Left lung (tissue), 10 donors: ENCODE data around the gene PHOX2B. TPM values are rescaled to one million over a fixed set of nuclear protein-coding genes. Genes with fewer than 3 reads are reported as not detected.
A peak's percentile ranks its signal among the peaks of the same experiment; 100 is the strongest.
"Not testable (repeated sequence)": the region's sequence is repeated elsewhere in the genome, so short reads cannot be mapped to it uniquely, and the experiment has no call there.

Source experiments
- ATAC-seq: fragments of 200-7000 bp; cut with Tn5 transposase; one replicate; pipeline ENCODE4 v1.9.1; 2020; ENCODE audit warnings: moderate library complexity
- DNase-seq, 4 donors: peaks; one replicate each; pipeline ENCODE4 v3.0.0-alpha.2; 2013 to 2020
- H3K27ac ChIP-seq, 2 donors: fragments of 200-600 bp; sonication (generic) in 1 of 2; one replicate each; pipeline versions ENCODE4 v1.5.0 to v1.8.0; 2020 to 2021
- H3K27me3 ChIP-seq, 2 donors: fragments of 200-600 bp; sonication (generic) in 1 of 2; one replicate each; pipeline versions ENCODE4 v1.5.0 to v1.8.0; 2020 to 2021
- H3K36me3 ChIP-seq, 2 donors: fragments of 200-600 bp; sonication (generic) in 1 of 2; one replicate each; pipeline versions ENCODE4 v1.5.0 to v1.8.0; 2020 to 2021
- H3K4me1 ChIP-seq, 2 donors: fragments of 200-600 bp; one replicate each; pipeline ENCODE4 v1.8.0; 2021
- H3K4me3 ChIP-seq, 2 donors: fragments of 200-600 bp; sonication (generic) in 1 of 2; one replicate each; pipeline versions ENCODE4 v1.5.0 to v1.8.0; 2020 to 2021; ENCODE audit warnings: mild to moderate bottlenecking in 1 of 2
- H3K9me3 ChIP-seq, 2 donors: fragments of 200-600 bp; sonication (generic) in 1 of 2; one replicate each; pipeline versions ENCODE4 v1.5.0 to v1.8.0; 2020 to 2021
- CTCF ChIP-seq, 2 donors: fragments of 200-600 bp; sonication (generic) in 1 of 2; IDR thresholded peaks; one replicate each; pipeline versions ENCODE4 v1.5.0 to v1.8.0; 2021; ENCODE audit warnings: antibody characterized with exemption in 2 of 2
- intact Hi-C, 2 donors: fragments of 100-400 bp; cut with DNase I; formaldehyde crosslinking; loops; one replicate each; pipeline versions ENCODE4 v1.11.2 to v1.14.2; 2022
- polyA plus RNA-seq, 6 donors: library from polyadenylated mRNA; unstranded; fragments of 120-200 nt; gene quantifications; one replicate each; pipeline ENCODE4 v1.2.1, GENCODE V29; 2013; ENCODE audit not compliant: insufficient read length in 6 of 6
- total RNA-seq, 2 donors: library from RNA; stranded (reverse); fragmentation: NEBNext Ultra II Directional; extraction: Animal tissue kit (Norgen Biotek cat#: 25700); gene quantifications; one replicate each; pipeline ENCODE4 v1.2.1, GENCODE V29; 2021
- donor health status: DM: no; HTN: yes; CAD: no.
- donor health status: DM: no; HTN: no; CAD: no.

PHOX2B gene
- total and polyA plus RNA-seq, 8 donors: 0.06 to 0.13 (median 0.06) TPM; not detected in 4

- DNase-seq: peak in 1 of 4 donors; percentile 44
- intact Hi-C loops: no loop called here
- no peak for TF ChIP-seq CTCF (IDR thresholded peaks at IDR 0.05)
- H3K4me1 ChIP-seq: peaks cover 0 to 5% of the 10 kb centered on the region in 2 donors
- H3K27me3 ChIP-seq: peaks cover 72 to 92% of the 10 kb centered on the region in 2 donors
- ATAC-seq: no peak
- no peak overlapping the region for H3K4me3 ChIP-seq
- no peaks in the 10 kb centered on the region for H3K36me3 ChIP-seq
- no peak overlapping the region for H3K27ac ChIP-seq
- H3K9me3 ChIP-seq: no peaks in the 10 kb centered on the region
These were observed 3.1 kb downstream of the PHOX2B start for GRCh38 chr4:41745292-41746024.

GRCh38 chr4:41744572-41745291, 3.8 kb downstream of the PHOX2B start:
- Histone ChIP-seq H3K27me3 (peaks cover 65 to 91% of the 10 kb centered on the region in 2 donors), H3K4me3 (no peak overlapping the region), H3K4me1 (peaks cover 0 to 5% of the 10 kb centered on the region in 2 donors), H3K27ac (no peak overlapping the region), H3K36me3 (no peaks in the 10 kb centered on the region), H3K9me3 (no peaks in the 10 kb centered on the region)
- no peak for ATAC-seq
- TF ChIP-seq CTCF (IDR thresholded peaks at IDR 0.05): no peak
- peak in 1 of 4 donors; percentile 71 for DNase-seq
- intact Hi-C loops: no loop called here

- DNase-seq (no peak), ATAC-seq (no peak)
- Histone ChIP-seq H3K9me3 (no peaks in the 10 kb centered on the region), H3K27ac (no peak overlapping the region), H3K4me1 (peaks cover 0 to 4% of the 10 kb centered on the region in 2 donors), H3K36me3 (no peaks in the 10 kb centered on the region), H3K27me3 (peaks cover 38 to 64% of the 10 kb centered on the region in 2 donors), H3K4me3 (no peak overlapping the region)
- intact Hi-C loops: no loop called here
- no peak for TF ChIP-seq CTCF (IDR thresholded peaks at IDR 0.05)
These were observed 7.2 kb downstream of the PHOX2B start for GRCh38 chr4:41741354-41741753.

GRCh38 chr4:41737491-41737890, 11.0 kb downstream of the PHOX2B start:
- ATAC-seq, H3K4me1 ChIP-seq, H3K36me3 ChIP-seq, intact Hi-C loops, DNase-seq, H3K9me3 ChIP-seq, H3K27ac ChIP-seq, H3K4me3 ChIP-seq: not testable (repeated sequence)
- peaks cover 6 to 25% of the 10 kb centered on the region in 2 donors for H3K27me3 ChIP-seq

GRCh38 chr4:41734371-41734770, 14.2 kb downstream of the PHOX2B start:
- H3K27me3 ChIP-seq: peaks cover 9 to 20% of the 10 kb centered on the region in 2 donors
- TF ChIP-seq CTCF (IDR thresholded peaks at IDR 0.05): no peak
- H3K27ac ChIP-seq: no peak overlapping the region
- no peaks in the 10 kb centered on the region for H3K9me3 ChIP-seq
- no peak overlapping the region for H3K4me3 ChIP-seq
- no peak for ATAC-seq
- no peaks in the 10 kb centered on the region for H3K4me1 ChIP-seq
- H3K36me3 ChIP-seq: no peaks in the 10 kb centered on the region
- DNase-seq: no peak
- intact Hi-C loops: no loop called here
